GM21723 (cell line): ENCODE data around the gene TAS2R10.
"Not testable (repeated sequence)": the region's sequence is repeated elsewhere in the genome, so short reads cannot be mapped to it uniquely, and the experiment has no call there.

Experiments used
- ATAC-seq: cut with Tn5 transposase; IDR thresholded peaks from one replicate; pipeline ENCODE4 v1.9.1; 2021; ENCODE audit warnings: mild to moderate bottlenecking, moderate library complexity; ENCODE audit not compliant: unreplicated experiment

TAS2R10 gene, protein sequence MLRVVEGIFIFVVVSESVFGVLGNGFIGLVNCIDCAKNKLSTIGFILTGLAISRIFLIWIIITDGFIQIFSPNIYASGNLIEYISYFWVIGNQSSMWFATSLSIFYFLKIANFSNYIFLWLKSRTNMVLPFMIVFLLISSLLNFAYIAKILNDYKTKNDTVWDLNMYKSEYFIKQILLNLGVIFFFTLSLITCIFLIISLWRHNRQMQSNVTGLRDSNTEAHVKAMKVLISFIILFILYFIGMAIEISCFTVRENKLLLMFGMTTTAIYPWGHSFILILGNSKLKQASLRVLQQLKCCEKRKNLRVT

DNA sequence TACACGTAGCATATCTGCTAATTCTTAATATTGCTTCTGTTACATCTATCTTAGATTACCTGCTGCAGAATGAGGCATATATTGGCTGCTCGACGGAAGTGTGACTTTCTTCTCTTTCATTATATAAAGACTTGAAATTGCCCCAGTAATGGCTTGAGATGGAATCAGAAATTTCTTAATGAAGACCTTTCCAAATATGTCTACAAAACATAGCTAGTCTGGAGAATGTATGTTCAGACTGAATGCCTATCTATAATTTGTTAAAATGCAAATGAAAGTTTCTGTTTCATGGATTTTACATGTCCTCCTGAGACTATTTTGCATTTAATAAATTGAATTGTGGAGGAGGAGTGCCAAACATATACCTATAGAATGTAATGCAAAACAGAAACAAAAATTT, at the start of gene TAS2R10:
Gene TAS2R10, minus strand, starts transcription at position 101 of the 400 bp plus-strand sequence. Its CDS starts 89 bp downstream, at position 12.
- no peak for ATAC-seq

DNA sequence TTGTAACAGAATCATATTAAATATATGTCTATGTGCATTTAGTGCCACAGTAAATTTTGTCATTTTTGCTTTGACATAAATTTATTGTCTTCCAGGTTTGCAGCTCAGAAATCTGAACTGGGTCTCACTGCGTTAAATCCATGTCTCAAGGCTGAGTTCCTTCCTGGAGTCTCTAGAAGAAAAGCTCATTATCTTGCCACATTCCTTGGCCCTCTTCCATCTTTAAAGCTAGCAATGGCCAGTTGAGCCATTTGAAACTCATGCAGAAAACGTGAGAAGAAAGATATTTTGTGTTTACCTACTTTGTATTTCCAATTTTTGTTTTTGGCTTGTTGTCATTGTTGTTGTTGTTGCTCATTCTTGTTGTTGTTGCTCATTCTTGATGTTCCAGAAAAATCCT, 47.2 kb upstream of the TAS2R10 start:
- no peak for ATAC-seq

DNA sequence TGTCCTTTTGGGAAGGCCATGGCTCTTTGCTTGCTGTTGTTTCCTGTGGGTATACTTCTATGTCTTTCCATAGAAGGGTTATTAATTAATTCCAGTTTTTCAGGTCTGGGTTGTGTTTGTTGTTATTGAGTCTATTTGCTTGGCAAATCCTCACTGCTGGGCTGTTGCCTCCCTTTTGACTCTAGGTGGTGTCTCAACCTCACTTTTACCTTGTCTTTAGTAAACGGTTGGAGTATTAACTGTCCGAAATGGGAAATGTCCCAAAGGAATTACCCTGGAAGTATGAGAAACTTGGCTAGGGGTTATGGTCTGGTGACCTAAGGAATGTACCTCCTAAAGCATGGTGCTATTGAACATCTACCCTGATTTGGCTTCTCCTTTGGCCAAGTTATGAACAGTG, 41.2 kb upstream of the TAS2R10 start:
- no peak for ATAC-seq

DNA sequence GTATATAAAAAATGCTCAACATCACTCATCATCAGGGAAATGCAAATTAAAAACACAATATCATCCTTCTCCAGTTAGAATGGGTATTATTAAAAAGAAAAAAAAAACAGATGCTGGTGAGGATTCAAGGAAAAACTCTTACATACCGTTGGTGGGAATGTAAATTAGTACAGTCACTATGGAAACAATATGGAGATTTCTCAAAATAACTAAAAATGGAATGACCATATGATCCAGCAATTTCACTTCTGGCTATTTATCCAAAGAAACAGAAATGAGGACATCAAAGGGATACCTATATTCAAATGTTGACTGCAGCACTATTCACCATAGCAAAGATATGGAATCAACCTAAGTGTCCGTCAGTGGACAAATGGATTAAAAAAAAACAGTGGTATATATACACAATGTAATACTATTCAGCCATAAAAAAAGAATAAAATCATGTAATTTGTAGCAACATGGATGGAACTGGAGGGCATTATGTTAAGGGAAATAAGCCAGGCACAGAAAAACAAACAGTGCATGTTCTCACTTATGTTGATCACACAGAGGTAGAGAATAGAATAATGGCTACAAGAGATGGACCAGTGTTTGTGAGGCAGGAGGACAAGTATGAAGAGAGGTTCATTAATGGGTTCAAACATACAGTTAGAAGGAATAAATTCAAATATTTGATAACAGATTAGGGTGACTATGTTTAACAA, 37.5 kb upstream of the TAS2R10 start:
- ATAC-seq: no peak

DNA sequence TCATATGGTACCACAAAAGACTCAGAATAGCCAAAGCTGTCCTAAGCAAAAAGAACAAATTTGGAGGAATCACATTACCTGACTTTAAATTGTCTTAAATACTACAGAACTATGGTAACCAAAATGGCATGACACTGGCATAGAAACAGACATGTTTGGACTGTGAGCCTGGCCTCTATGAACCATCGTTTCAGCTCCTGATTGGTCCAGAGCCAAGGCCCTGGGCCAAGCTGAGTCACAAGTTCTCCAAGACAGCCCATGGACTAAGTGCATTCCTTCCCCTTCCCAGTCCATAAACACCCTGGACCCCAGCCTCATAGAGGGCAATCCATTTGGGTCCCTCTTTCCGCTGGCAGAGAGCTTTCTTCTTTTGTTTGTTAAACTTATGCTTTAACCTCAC, 35.2 kb upstream of the TAS2R10 start:
- ATAC-seq: no peak

DNA sequence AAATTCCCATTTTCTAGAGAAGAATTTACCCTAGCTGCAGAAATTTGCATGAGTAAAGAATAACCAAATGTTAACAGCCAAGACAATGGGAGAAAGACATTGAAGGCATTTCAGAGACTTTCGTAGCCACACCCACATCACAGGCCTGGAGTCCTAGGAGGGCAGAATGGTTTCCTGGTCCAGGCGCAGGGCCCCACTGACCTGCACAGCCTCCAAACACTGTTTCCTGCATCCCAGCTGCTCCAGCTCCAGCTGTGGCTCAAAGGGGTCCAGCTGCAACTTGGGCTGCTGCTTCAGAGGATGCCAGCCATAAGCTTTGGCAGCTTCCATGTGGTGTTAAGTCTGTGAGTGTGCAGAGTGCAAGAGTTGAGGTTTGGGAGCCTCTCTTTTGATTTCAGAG, 29.6 kb upstream of the TAS2R10 start:
- no peak for ATAC-seq

DNA sequence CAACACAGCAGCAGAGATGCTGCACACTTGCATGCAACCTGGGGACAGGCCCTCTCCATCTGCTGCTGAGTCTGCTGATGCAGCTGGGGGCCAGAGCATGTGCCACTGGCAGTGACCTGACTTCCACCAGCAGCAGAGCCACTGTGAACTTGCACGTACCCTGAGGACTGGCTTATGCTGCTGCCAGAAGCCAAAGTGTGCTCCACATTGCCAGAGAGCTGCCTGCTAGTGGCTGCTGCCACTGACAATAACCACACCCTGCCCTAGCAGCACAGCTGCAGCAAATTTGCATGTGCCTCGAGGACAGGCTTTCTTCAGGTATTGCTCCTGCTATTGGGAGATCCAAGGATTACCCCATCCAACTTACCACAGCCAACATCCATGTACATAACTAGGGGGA, 27.6 kb upstream of the TAS2R10 start:
- ATAC-seq: no peak

DNA sequence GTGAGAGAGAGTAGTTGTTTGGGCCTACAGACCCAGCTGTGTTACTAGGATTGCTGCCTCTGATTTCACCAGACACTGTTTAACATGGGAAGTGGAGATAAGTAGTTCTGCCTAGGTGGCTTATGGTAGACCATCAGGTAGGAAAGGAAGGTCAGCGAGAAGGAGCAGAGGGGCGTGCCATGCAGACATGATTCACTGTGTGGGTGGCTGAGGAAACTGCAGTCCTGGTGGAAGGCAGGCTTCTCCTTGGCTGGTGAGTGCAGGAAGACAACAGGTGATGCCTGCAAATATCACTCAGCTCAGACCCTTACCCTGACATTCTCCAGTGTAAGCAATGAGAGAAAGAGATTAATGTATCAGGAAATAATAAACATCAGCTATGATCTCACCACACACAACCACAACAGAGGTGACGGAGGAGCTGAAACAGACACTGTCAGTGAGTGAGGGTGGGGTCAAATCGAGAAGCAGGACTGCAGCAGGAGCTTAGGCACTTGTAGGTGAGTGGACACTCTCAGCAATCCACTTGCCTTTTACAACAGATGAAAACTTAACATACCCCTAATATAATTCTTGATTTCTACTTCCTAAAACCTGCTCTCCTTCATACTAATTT, 25.2 kb upstream of the TAS2R10 start:
- ATAC-seq: no peak

DNA sequence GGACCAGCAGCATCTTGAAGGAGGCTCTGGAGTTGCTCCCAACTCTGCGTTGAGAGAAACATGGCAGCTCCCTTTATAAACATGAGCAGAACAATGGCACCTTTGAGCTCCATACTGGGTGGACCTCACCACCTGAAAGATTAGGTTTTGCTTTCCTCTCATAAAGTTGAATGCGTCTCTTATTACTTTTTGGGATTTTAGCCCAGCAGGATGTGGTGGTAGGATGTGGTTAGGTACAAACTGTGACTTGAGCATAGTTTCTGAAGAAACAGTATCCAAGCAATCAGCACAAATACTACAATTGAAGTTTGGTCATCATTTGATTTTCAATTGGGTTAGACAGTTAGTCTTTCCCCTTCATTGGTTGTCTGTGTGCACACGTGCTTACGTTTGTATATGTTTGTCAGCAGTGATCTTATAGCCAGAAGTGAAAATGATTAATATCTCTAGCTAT, 23.3 kb upstream of the TAS2R10 start, which contains the start of gene PRR4:
Gene PRR4, minus strand, starts transcription at position 51 of the 454 bp plus-strand sequence. Its CDS starts 38 bp downstream, at position 13.
- ATAC-seq: no peak

DNA sequence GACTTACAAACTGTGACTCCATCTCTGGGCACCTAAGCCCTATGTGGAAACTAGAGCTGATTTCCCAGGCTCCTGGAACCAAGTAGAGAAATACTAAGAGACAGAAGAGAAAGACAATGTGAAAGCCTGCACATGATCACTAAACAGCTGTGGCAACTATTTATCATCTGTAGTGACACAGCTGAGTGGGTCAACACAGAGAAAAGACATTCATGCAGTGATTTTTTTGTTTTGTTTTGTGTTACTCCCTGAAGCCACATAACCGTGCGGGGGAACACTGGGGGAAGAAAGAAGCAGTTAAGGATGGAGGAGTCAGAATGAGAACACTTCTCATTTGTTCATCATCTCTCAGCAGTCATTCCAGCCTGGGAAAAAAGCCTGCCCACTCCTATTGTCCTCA, 21.6 kb upstream of the TAS2R10 start:
- no peak for ATAC-seq

DNA sequence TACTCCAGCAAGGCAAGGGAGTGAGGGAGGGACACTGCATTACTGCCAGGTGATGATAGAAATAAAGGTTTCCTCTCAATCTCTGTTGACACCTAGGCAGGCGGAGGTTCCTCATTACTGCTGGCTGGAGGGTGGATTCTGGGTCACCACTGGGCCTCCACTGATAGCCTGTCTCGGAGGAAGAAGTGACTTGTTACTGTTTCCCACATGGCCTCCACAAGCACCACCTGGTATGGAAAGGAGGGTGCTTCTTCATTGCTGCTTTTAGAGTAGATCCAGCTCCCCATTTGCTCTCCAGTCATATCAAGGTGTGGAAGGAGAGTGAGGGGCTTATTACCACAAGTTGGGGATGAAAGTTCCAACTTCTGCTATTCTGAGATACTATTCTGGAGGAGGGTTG, 16.7 kb upstream of the TAS2R10 start:
- ATAC-seq: no peak

DNA sequence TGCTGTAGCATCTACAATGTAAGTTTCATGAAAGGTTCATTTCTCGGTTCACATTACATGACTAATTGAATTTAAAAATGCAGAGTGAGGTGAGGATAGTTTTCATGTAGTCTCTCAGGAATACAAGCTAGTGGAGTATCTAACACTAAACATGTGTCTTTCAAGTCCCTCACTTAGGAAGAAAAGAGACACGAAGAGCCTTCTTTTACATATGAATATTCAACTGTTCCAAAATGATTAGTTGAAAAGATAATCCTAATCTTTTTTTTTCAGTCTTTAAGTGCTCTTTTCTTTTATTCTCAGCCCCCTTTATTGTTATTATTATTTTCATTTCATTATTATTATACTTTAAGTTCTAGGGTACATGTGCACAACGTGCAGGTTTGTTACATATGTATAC, 12.3 kb upstream of the TAS2R10 start:
- no peak for ATAC-seq

DNA sequence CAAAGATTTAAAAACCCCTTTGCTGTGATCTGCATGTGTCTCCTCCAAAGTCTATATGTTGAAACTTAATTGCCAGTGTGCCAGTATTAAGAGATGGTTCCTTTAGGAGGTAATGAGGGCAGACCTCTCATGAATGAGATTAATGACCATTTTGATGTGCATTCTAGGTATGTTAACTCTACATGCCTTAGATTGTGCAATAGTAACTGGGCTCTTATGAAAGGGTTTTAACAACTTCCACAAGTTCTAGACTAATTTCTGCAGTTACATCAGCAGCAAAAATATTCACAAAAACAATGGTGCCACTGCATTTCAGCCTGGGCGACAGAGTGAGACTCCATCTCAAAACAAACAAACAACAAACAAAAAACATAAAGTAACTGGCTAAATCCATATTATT, 3.8 kb upstream of the TAS2R10 start:
- ATAC-seq: no peak

DNA sequence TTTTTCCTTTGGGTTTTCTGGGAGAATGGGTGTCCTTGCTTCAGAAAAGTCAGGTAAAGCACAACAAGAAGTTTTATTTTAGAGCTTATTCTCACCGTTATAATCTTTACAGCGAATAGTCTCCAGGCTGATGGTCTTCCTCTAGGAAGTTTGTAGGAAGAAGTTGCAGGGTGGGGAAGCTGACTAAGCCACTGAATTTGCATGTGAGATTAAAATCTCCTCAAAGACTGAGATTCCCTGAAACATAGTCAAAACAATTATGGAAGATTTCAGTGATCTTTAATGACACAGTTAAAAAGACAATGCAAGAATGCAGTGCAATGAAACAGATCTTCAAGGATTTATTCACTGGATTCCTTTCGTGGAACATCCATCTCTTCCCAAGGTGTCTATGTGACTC, 1.2 kb downstream of the TAS2R10 start:
- ATAC-seq: no peak

DNA sequence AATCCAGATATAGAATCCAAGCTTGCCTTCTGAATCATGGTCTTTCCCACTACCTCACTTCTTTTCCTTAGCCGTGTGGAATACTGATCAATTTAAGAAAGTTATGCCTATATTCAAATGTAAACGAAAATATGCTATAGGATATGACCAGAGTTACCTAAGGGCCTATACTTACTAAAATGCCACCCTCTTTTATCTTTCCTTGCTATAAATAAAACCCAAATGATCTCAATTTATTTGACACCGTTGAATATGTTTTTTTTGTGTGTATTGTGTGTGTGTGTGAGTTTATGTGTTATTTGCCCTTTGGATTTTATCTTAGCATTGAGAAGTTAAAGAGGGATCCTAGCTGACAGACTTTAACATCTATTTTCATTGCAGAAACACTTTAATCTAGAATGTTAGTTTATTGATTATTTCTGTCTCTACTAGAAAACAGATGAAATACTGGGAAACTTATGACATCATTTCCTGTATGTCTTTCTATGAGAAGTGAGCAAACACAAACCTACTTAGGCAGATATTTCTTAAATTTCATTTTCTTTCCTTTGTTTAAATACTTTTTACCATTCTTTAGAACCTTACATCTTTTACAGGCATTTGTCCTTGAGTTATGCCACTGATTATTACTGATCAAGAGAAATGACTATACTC, 14.1 kb downstream of the TAS2R10 start:
- no peak for ATAC-seq

DNA sequence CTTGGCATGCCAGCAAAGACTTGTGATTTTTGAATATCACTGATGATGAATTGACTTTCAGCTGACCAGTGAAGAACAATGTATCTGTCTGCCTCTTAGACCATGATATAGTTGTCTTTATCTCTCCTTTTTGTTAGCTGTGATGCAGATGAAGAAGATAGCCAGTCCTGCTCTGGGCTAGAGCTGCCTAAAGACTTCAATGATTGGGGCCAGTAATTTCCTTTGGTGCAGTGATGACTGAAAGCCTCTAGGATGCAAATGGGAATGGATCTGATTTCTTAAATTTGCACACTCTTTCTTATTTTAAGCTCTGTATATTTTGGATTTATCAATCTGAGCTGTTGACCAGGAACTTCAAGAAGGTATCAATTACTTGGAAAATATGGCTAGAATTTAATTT, 16.1 kb downstream of the TAS2R10 start, which contains the start of gene TAS2R9:
Gene TAS2R9, minus strand, starts transcription at position 101 of the 400 bp plus-strand sequence. Its CDS starts 93 bp downstream, at position 8.
- ATAC-seq: no peak

DNA sequence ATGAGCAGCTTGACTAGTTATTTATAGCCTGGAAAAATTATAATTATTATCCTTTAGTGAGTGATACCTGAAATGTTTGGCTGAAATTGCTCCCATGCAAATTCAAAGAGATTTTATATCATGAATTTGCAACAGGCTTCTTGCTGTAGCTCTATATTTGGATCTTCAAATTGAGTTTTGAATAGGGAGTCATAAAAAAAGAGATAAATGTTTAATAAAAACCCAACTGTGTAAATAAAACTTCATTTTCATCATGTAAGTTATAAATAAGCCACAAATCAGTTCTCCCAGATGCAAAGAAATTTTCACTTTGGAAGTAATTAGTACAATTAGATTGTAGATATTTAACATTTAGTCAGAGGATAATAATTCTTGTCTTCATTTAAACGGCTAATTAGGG, 19.0 kb downstream of the TAS2R10 start, which contains the start of gene TAS2R8:
Gene TAS2R8, minus strand, starts transcription at position 101 of the 400 bp plus-strand sequence. CDS start 306 bp downstream, outside the sequence.
- no peak for ATAC-seq

DNA sequence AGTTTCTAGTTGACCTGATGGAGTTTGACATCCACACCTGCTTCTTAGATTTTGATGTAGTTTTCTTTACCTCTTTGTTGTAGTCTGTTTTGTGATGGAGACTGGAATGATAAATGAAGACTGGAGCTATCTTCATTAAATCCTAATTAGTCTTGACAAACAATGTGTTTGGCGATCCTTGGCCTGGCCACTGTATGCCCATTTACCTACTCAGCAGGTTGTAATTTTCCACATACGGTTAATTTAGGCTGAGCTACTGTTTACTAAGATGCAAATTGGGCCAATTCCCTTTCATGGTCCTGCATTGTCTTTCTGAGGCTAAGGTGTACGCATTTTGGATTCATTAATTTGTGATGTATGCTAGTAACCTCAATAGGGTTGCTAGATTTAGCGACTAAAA, 23.6 kb downstream of the TAS2R10 start, which contains the start of gene TAS2R7:
Gene TAS2R7, minus strand, starts transcription at position 41 of the 400 bp plus-strand sequence. CDS start 57 bp downstream, outside the sequence.
- ATAC-seq: no peak

DNA sequence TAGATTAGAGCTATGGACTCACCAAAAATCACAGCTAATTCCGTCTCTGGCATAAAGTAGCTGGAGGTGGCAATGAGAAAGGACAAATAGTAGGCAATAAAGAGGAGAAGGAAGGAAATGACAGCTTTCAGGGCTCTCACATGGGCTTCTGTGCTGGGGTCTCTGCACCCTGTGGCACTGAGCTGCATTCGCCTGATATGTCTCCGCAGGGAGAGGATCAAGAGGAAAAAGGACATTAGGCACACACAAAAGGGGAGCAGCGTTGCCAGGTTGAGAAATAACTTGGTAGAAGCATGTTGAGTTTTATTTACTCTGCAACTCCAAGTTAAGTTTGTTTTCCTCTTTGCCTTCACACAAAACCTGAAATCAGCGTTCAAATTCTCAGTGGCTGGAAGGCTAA, 24.4 kb downstream of the TAS2R10 start:
- no peak for ATAC-seq

DNA sequence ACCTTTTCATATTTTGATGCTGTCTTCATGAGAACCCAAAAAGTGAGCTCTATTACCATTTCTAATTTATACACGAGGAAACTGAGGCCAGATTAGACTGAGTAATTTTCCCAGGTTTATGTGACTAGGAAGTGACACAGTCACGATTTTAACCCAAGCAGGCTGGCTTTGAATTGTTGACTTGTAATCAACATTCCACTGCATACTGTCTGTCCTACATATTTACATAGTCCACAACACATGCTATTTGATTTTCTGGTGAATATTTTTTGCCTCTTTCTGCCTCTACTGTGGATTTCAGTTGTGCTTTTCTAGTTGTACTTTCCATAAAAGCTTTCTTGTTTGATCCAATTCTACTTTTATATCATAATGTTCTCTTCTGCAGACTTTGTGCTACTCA, 31.9 kb downstream of the TAS2R10 start:
- ATAC-seq: no peak

DNA sequence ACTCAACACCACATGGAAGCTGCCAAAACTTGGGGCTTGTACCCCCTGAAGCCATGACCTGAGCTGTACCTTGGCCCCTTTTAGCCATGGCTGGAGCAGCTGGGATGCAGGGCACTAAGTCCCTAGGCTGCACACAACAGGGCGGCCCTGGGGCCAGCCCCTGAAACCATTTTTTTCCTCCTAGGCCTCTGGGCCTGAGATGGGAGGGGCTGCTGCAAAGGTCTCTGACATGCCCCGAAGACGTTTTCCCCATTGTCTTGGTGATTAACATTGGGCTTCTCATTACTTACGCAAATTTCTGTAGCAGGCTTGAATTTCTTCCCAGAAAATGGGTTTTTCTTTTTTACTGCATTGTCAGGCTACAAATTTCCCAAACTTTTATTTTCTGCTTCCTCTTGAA, 34.4 kb downstream of the TAS2R10 start:
- ATAC-seq: not testable (repeated sequence)
